Stomach smooth muscle (tissue), 2 donors: ENCODE measurements around the gene EHD1.

ENCODE experiments used
- H3K27ac ChIP-seq: one replicate; pipeline ENCODE4 v1.7.0; 2013; ENCODE audit warnings: mild to moderate bottlenecking, low read length, inconsistent platforms
- H3K27me3 ChIP-seq, 2 donors: one replicate each; pipeline ENCODE4 v1.7.0; 2013; ENCODE audit warnings: low read length in 2 of 2; ENCODE audit not compliant: insufficient read depth in 2 of 2, control insufficient read depth in 1 of 2
- H3K36me3 ChIP-seq, 2 donors: one replicate each; pipeline ENCODE4 v1.7.0; 2013; ENCODE audit warnings: low read length in 2 of 2; ENCODE audit not compliant: control insufficient read depth in 2 of 2, insufficient read depth in 2 of 2
- H3K4me1 ChIP-seq: one replicate; pipeline ENCODE4 v1.7.0; 2013; ENCODE audit warnings: low read length; ENCODE audit not compliant: control insufficient read depth, insufficient read depth
- H3K4me3 ChIP-seq, 2 donors: one replicate each; pipeline ENCODE4 v1.7.0; 2013; ENCODE audit warnings: low read length in 2 of 2
- H3K9ac ChIP-seq, 2 donors: one replicate each; pipeline ENCODE4 v1.7.0; 2013; ENCODE audit warnings: low read length in 2 of 2, mild to moderate bottlenecking in 1 of 2
- H3K9me3 ChIP-seq, 2 donors: one replicate each; pipeline ENCODE4 v1.7.0; 2013; ENCODE audit warnings: low read length in 2 of 2; ENCODE audit not compliant: control insufficient read depth in 2 of 2
- donor health status: healthy.
- donor health status: Pancreatic carcinoma.

The EHD1 gene

DNA sequence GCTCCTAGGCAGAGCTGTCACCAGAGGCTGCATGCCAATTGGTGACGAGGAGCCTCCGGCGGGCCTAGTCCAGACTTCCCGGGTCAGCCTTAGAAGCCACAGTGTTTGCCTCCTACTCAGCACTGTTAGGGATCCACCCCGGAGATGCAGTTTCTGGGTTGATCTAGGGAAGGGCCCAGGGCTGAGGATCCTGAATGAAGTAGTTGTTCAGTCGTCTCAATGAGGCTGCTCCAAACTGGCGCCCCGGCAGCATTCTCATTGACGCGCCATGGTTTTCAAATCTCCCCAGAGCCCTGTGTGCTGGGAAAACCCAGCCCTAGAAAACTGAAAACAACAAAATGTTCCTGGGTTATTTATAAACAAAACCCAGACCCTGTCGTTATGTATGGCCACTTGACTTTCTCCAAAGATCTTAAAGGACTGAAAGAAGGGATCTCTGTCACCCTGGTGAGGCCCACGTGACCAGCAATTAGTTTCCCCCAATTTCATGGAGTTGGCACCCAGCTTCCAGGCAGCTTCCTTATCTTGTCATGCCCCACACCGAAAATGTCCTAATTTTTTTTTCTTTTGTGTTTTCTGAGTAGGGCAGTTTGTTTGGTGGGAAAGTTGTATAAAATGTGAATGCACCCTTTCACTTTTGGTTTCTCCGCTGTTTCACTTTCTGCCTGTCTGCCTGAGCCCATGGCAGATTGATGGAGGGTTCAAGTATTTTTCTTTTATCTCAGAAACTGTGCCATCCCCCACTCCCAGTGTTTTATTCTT is 2.0 kb upstream of the EHD1 start:
- Histone ChIP-seq H3K9ac (no peak overlapping the region), H3K9me3 (no peaks in the 10 kb centered on the region), H3K36me3 (no peaks in the 10 kb centered on the region), H3K27me3 (no peaks in the 10 kb centered on the region), H3K4me3 (no peak overlapping the region), H3K27ac (peak overlapping the region; percentile 89), H3K4me1 (peaks cover 29% of the 10 kb centered on the region)

GRCh38 chr11:64879244-64879900 is 951 bp upstream of the EHD1 start:
- peak overlapping the region; percentile 75 to 99 for H3K4me3 ChIP-seq
- peak overlapping the region; percentile 89 for H3K27ac ChIP-seq
- H3K9me3 ChIP-seq, result no peaks in the 10 kb centered on the region
- H3K9ac ChIP-seq, result peak overlapping the region; percentile 88 to 92
- no peaks in the 10 kb centered on the region for H3K27me3 ChIP-seq
- H3K36me3 ChIP-seq, result peaks cover 0 to under 1% of the 10 kb centered on the region in 2 donors
- H3K4me1 ChIP-seq, result peaks cover 40% of the 10 kb centered on the region

DNA sequence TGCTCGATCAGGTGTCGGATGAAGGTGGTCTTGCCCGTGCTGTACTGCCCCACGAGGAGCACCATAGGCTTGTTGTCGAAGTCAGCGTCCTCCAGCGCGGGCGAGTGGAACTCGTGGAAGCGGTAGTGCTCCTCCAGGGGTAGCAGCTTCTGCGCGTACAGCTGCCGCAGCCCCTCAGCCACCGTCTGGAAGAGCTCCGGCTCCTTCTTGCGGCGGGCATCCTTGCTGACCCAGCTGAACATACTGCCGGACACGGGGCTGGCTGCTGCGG is 263 bp downstream of the EHD1 start:
- Histone ChIP-seq H3K9ac (peak overlapping the region; percentile 81 to 91), H3K4me3 (peak overlapping the region; percentile 92 to 99), H3K9me3 (no peaks in the 10 kb centered on the region), H3K4me1 (peaks cover 46% of the 10 kb centered on the region), H3K36me3 (peaks cover 3 to 6% of the 10 kb centered on the region in 2 donors), H3K27me3 (no peaks in the 10 kb centered on the region), H3K27ac (peak overlapping the region; percentile 89)

GRCh38 chr11:64877390-64878222 is 815 bp downstream of the EHD1 start:
- Histone ChIP-seq H3K36me3 (peaks cover 7 to 12% of the 10 kb centered on the region in 2 donors), H3K27ac (peak overlapping the region; percentile 89), H3K9me3 (no peaks in the 10 kb centered on the region), H3K4me3 (peak overlapping the region; percentile 92 to 99), H3K4me1 (peaks cover 52% of the 10 kb centered on the region), H3K27me3 (no peaks in the 10 kb centered on the region), H3K9ac (peak overlapping the region; percentile 81 to 91)

GRCh38 chr11:64876835-64877341 is 1.5 kb downstream of the EHD1 start:
- Histone ChIP-seq H3K9ac (peak overlapping the region; percentile 81 to 91), H3K4me3 (peak overlapping the region; percentile 92 to 99), H3K4me1 (peaks cover 57% of the 10 kb centered on the region), H3K9me3 (no peaks in the 10 kb centered on the region), H3K36me3 (peaks cover 7 to 13% of the 10 kb centered on the region in 2 donors), H3K27ac (peak overlapping the region; percentile 89), H3K27me3 (no peaks in the 10 kb centered on the region)

DNA sequence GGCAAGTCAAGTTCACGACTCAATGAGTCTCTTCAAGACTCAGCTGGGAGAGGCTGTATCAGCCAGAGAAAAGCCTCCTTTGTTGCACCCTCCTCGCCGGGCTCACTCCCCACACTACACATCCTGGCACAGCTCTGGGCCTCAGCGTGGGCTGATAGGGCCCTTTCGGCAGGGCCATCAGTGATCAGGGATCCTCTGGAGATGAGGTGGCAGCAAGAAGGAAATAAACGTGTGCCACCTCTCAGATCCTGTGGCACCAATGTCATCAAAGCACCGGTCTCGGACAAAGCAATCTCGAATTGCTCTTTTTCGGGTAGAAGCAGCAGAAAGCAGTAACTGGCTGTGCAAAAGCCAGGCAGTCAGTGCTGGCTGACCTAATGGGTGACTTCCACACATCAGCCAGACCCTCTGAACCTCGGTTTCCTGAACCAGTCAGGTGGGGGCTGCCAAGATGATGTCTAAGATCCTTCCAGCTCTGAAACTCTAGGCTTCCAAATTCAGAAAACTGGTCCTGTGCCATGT is 2.1 kb downstream of the EHD1 start:
- Histone ChIP-seq H3K27me3 (no peaks in the 10 kb centered on the region), H3K4me3 (peak overlapping the region; percentile 92 to 99), H3K9ac (peak overlapping the region; percentile 81 to 91), H3K36me3 (peaks cover 11 to 19% of the 10 kb centered on the region in 2 donors), H3K27ac (peak overlapping the region; percentile 89), H3K4me1 (peaks cover 63% of the 10 kb centered on the region), H3K9me3 (no peaks in the 10 kb centered on the region)

- H3K36me3 ChIP-seq, result peaks cover 11 to 21% of the 10 kb centered on the region in 2 donors
- H3K27ac ChIP-seq, result peak overlapping the region; percentile 89
- peak overlapping the region; percentile 92 to 99 for H3K4me3 ChIP-seq
- H3K4me1 ChIP-seq, result peaks cover 70% of the 10 kb centered on the region
- H3K9me3 ChIP-seq, result no peaks in the 10 kb centered on the region
- peak overlapping the region; percentile 81 to 91 for H3K9ac ChIP-seq
- no peaks in the 10 kb centered on the region for H3K27me3 ChIP-seq
Observed at GRCh38 chr11:64875369-64876228, 2.8 kb downstream of the EHD1 start.

DNA sequence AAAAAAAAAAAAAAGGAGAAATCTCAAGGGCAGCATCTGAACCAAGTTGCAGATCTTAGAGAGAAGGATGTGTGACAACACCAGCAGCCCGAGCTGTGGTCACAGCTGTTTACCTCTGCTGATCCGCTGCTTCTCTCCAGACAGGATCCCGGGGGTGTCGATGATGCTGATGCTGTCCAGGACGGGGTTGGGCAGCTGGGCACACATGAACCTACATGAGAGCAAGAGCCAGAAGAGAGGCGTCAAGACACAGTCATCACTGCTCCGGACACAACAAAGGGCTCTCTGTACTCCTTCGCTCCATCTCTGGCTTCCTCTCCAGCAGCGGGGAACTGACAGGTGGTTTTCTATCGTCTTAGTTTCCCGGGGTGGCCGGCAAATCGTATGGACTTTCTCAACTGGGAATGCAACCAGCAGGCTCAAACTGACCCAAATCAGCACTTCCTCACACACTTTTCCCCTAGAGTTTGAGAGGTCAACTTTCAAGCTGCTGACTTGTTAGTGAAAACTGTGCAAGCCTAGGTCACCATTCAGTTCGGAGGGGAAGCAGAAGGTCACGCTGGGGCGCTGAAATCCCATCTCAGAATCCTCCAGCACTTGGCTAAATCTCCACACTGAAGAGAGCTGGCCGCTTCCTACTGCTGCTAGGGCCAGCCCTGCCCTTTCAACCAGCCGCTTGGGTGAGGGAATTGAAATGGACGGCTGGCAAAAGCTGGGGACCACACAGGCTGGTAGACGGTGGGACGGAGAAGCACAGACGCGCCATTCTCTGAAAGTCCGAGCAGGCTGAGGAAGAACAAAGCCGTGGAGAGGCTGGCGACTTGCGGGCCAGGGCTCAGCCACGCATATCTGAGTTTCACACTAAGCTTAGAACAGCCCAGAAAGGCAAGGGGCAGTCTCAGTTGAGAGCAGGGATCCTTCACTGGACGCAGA is 3.8 kb downstream of the EHD1 start:
- Histone ChIP-seq H3K9me3 (no peaks in the 10 kb centered on the region), H3K27me3 (no peaks in the 10 kb centered on the region), H3K9ac (peak overlapping the region in 1 of 2 donors; percentile 47), H3K27ac (peak overlapping the region; percentile 89), H3K36me3 (peaks cover 11 to 21% of the 10 kb centered on the region in 2 donors), H3K4me3 (peak overlapping the region in 1 of 2 donors; percentile 55), H3K4me1 (peaks cover 77% of the 10 kb centered on the region)

- Histone ChIP-seq H3K27me3 (no peaks in the 10 kb centered on the region), H3K9me3 (no peaks in the 10 kb centered on the region), H3K27ac (peak overlapping the region; percentile 49), H3K9ac (peak overlapping the region in 1 of 2 donors; percentile 47), H3K36me3 (peaks cover 11 to 21% of the 10 kb centered on the region in 2 donors), H3K4me1 (peaks cover 85% of the 10 kb centered on the region), H3K4me3 (peak overlapping the region; percentile 8 to 35)
Observed at GRCh38 chr11:64872790-64873488, 5.5 kb downstream of the EHD1 start.
